Activated B cell treated with CpG ODN at 0.5 μM for 24 hours (primary cell): ENCODE data around the gene CCDC150. TPM values are rescaled to one million over a fixed set of nuclear protein-coding genes. Genes with fewer than 3 reads are reported as not detected.
"Not testable (repeated sequence)": the region's sequence is repeated elsewhere in the genome, so short reads cannot be mapped to it uniquely, and the experiment has no call there.

Experiments
- ATAC-seq: fragments of 200-7000 bp; cut with Tn5 transposase; one replicate; pipeline ENCODE4 v1.10.0; 2021; ENCODE audit warnings: low read depth, mild to moderate bottlenecking, moderate library complexity
- CTCF ChIA-PET: fragments of 350-600 bp; sonication (Branson Sonifier 250); formaldehyde crosslinking; loops from one replicate; lab custom pipeline; 2021; ENCODE audit warnings: antibody characterized with exemption; lab: Charles Lee
- POLR2A ChIA-PET: fragments of 350-600 bp; sonication (Branson Sonifier 250); formaldehyde crosslinking; loops from one replicate; lab custom pipeline; 2021; ENCODE audit warnings: antibody characterized with exemption; lab: Charles Lee
- DNase-seq: peaks from one replicate; pipeline ENCODE4 v3.0.0; 2022
- H3K27ac Mint-ChIP-seq: one replicate; pipeline ENCODE4 v1.8.0; 2020; ENCODE audit warnings: mixed read lengths
- H3K27me3 Mint-ChIP-seq: one replicate; pipeline ENCODE4 v1.8.0; 2021; ENCODE audit warnings: mixed read lengths
- H3K36me3 Mint-ChIP-seq: one replicate; pipeline ENCODE4 v1.8.0; 2021; ENCODE audit warnings: low read depth, mixed read lengths
- H3K4me1 Mint-ChIP-seq: one replicate; pipeline ENCODE4 v1.8.0; 2021; ENCODE audit warnings: mixed read lengths
- H3K4me3 Mint-ChIP-seq: one replicate; pipeline ENCODE4 v1.8.0; 2020; ENCODE audit warnings: mild to moderate bottlenecking, mixed read lengths
- H3K9me3 Mint-ChIP-seq: one replicate; pipeline ENCODE4 v1.8.0; 2020; ENCODE audit warnings: mixed read lengths
- intact Hi-C: fragments of 100-400 bp; cut with micrococcal nuclease; formaldehyde crosslinking; loops from one replicate; pipeline ENCODE4 v1.15.1; 2024
- total RNA-seq: library from RNA; stranded (reverse); gene quantifications from 2 replicates; pipeline ENCODE4 v1.2.3, GENCODE V29; 2022
- TF ChIP-seq, protein P1 (sequence below): fragments of 200-600 bp; IDR thresholded peaks from one replicate; pipeline ENCODE4 v1.8.0; 2022; ENCODE audit warnings: antibody characterized with exemption, mild to moderate bottlenecking

The CCDC150 gene
- total RNA-seq, 1 donor from 2014 or later: 2.6 TPM

DNA sequence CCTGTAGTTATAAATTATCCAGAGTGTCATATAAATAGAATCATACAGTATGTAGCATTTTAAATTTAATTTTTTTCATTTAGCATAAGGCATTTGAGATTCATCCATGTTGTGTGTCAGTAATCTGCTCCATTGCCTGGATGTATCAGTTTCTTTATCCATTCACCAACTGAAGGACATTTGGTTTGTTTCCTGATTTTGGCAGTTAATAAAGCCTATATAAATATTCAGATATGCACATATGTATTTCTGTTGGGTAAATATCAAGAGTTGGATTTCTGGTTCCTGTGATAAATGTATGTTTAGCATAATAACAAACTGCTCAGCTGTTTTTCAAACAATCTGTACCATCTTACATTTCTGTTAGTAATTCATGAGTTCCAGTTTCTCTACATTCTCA, 39.9 kb downstream of the CCDC150 start:
- ChIA-PET CTCF (no interaction called here), POLR2A (no interaction called here)
- intact Hi-C loops: no loop called here
- no peak overlapping the region for H3K27ac Mint-ChIP-seq
- H3K36me3 Mint-ChIP-seq: no peaks in the 10 kb centered on the region
- peaks cover 4% of the 10 kb centered on the region for H3K9me3 Mint-ChIP-seq
- peaks cover 2% of the 10 kb centered on the region for H3K4me1 Mint-ChIP-seq
- ATAC-seq (no peak), DNase-seq (no peak)
- no peak overlapping the region for H3K4me3 Mint-ChIP-seq
- no peaks in the 10 kb centered on the region for H3K27me3 Mint-ChIP-seq
- TF ChIP-seq, protein P1, sequence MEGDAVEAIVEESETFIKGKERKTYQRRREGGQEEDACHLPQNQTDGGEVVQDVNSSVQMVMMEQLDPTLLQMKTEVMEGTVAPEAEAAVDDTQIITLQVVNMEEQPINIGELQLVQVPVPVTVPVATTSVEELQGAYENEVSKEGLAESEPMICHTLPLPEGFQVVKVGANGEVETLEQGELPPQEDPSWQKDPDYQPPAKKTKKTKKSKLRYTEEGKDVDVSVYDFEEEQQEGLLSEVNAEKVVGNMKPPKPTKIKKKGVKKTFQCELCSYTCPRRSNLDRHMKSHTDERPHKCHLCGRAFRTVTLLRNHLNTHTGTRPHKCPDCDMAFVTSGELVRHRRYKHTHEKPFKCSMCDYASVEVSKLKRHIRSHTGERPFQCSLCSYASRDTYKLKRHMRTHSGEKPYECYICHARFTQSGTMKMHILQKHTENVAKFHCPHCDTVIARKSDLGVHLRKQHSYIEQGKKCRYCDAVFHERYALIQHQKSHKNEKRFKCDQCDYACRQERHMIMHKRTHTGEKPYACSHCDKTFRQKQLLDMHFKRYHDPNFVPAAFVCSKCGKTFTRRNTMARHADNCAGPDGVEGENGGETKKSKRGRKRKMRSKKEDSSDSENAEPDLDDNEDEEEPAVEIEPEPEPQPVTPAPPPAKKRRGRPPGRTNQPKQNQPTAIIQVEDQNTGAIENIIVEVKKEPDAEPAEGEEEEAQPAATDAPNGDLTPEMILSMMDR: no peak

DNA sequence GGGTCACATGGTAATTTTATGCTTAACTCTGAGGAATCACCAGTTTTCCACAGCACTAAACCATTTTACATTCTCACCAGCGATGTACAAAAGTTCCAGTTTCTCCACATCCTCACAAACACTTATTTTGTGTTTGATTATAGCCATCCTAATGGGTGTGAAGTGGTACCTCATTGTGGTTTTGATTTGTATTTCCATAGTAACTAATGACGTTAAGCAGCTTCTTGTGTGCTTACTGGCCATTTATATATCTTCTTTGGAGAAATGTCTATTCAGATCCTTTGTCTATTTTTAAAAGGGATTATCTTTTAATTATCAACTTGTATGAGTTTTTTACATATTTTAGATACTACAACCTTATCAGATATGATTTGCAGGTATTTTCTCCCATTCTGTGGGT, 42.0 kb downstream of the CCDC150 start:
- H3K4me1 Mint-ChIP-seq: peaks cover 2% of the 10 kb centered on the region
- intact Hi-C loops: no loop called here
- peaks cover 10% of the 10 kb centered on the region for H3K9me3 Mint-ChIP-seq
- no peak for ATAC-seq
- no peak overlapping the region for H3K4me3 Mint-ChIP-seq
- ChIA-PET CTCF (no interaction called here), POLR2A (no interaction called here)
- no peaks in the 10 kb centered on the region for H3K27me3 Mint-ChIP-seq
- H3K36me3 Mint-ChIP-seq: no peaks in the 10 kb centered on the region
- no peak for DNase-seq
- TF ChIP-seq, protein P1: no peak
- no peak overlapping the region for H3K27ac Mint-ChIP-seq

DNA sequence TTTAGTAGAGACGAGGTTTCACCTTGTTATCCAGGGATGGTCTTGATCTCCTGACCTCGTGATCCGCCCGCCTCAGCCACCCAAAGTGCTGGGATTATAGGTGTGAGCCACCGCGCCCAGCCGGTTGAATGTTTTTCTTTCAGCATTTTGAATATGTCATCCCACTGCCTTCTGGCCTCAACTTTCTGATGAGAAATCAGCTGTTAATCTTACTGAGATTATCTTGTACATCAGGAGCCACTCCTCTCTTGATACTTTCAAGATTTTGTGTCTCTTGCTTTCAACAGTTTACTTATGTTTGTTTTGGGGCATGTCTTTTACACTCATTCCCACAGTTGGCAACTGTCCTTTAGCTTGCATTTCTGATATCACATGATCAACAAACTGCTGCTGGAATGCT, 46.3 kb downstream of the CCDC150 start:
- ChIA-PET CTCF (no interaction called here), POLR2A (no interaction called here)
- Mint-ChIP-seq H3K27me3 (no peaks in the 10 kb centered on the region), H3K4me3 (no peak overlapping the region), H3K9me3 (peaks cover 19% of the 10 kb centered on the region), H3K27ac (no peak overlapping the region), H3K36me3 (peaks cover 1% of the 10 kb centered on the region), H3K4me1 (peaks cover 2% of the 10 kb centered on the region)
- intact Hi-C loops: no loop called here
- TF ChIP-seq, protein P1: no peak
- no peak for DNase-seq
- no peak for ATAC-seq

GRCh38 chr2:196686737-196687136, 47.2 kb downstream of the CCDC150 start:
- H3K36me3 Mint-ChIP-seq, CTCF ChIA-PET, H3K4me1 Mint-ChIP-seq, ATAC-seq, DNase-seq, H3K4me3 Mint-ChIP-seq, H3K27me3 Mint-ChIP-seq, H3K27ac Mint-ChIP-seq, POLR2A ChIA-PET, intact Hi-C loops: not testable (repeated sequence)
- peaks cover 19% of the 10 kb centered on the region for H3K9me3 Mint-ChIP-seq

DNA sequence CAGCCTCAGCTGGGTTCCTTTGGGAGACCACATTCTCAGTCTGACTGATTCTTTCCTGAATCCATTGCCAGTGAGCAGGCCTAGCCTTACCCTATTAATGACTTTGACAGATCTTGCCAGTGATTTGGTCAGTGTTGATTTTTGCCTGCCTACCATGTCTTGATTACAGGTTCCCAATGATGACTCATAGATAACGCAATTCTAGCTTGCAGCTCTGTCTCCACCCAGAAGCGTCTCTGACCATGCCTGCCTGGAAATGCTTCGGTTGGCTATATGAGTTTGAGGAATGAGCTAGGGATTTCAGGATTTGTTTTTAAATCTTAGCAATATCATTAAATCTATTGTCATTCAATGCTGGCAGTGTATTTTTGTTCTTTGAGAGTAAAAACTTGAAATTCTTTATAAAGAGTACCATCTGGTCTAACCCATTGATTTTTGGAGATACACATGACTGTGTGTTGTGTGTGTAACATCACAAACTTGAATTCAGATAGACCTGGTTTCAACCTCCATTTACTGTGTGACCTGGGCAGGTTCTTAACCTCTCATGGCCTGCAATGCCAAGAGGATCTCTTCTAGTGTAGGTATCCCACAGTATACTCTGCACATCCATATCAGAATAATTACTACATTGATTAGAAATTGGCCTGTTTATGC, 57.0 kb downstream of the CCDC150 start:
- H3K27ac Mint-ChIP-seq: no peak overlapping the region
- CTCF ChIA-PET: no interaction called here
- POLR2A ChIA-PET: no interaction called here
- H3K36me3 Mint-ChIP-seq: no peaks in the 10 kb centered on the region
- no peaks in the 10 kb centered on the region for H3K27me3 Mint-ChIP-seq
- ATAC-seq (no peak), DNase-seq (no peak)
- no peak overlapping the region for H3K4me3 Mint-ChIP-seq
- H3K9me3 Mint-ChIP-seq: no peaks in the 10 kb centered on the region
- H3K4me1 Mint-ChIP-seq: no peaks in the 10 kb centered on the region
- TF ChIP-seq, protein P1: no peak
- intact Hi-C loops: no loop called here

GRCh38 chr2:196697825-196698224, 58.3 kb downstream of the CCDC150 start:
- H3K4me3 Mint-ChIP-seq: no peak overlapping the region
- TF ChIP-seq, protein P1: no peak
- H3K27me3 Mint-ChIP-seq: no peaks in the 10 kb centered on the region

More at GRCh38 chr2:196697825-196698224, 58.3 kb downstream of the CCDC150 start:
- DNase-seq (no peak), ATAC-seq (no peak)
- H3K27ac Mint-ChIP-seq: no peak overlapping the region
- no peaks in the 10 kb centered on the region for H3K4me1 Mint-ChIP-seq
- CTCF ChIA-PET: no interaction called here
- POLR2A ChIA-PET: no interaction called here
- H3K36me3 Mint-ChIP-seq: no peaks in the 10 kb centered on the region
- intact Hi-C loops: no loop called here
- H3K9me3 Mint-ChIP-seq: no peaks in the 10 kb centered on the region
